Adrenal gland (tissue), 5 donors: ENCODE results near the gene ZSWIM6.

Experiments
- POLR2A ChIP-seq, 2 donors: fragments of 450-650 bp; IDR thresholded peaks; one replicate each; pipeline ENCODE4 v1.6.1; 2017; ENCODE audit warnings: antibody characterized with exemption in 2 of 2, mild to moderate bottlenecking in 2 of 2, moderate library complexity in 1 of 2
- TF ChIP-seq, protein P1 (sequence below), 6 experiments: fragments of 450-650 bp in 4 of 6; fragments of 200-600 bp in 2 of 6; sonication (generic) in 1 of 6; IDR thresholded peaks; 1 replicate in 5 of 6; 2 replicates in 1 of 6; pipeline versions ENCODE4 v1.5.1 to v1.8.0; 2016 to 2021; ENCODE audit warnings: antibody characterized with exemption in 6 of 6, mild to moderate bottlenecking in 2 of 6, moderate library complexity in 1 of 6
- donor health status: DM: no; HTN: no; CAD: no.

DNA sequence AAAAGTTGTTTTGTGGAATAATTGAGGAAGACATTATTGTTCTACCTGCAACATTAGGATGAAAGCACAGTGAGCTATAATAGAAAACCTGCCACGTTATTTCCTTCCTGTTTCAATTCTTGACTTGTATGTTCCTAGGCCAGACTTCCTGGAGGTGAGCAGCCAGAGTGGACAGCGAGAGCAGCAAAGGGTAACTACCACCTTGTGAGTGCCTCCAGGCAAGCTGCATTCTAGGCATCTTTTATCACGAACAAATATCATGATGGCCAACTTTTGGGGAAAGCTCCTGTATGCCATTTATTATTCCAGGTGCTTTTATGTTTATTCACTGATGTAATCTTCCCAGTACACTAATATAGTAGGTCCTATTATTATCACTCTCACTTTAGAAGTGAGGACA is 34.0 kb upstream of the ZSWIM6 start:
- TF ChIP-seq POLR2A (IDR thresholded peaks at IDR 0.05): no peak
- TF ChIP-seq, protein P1, sequence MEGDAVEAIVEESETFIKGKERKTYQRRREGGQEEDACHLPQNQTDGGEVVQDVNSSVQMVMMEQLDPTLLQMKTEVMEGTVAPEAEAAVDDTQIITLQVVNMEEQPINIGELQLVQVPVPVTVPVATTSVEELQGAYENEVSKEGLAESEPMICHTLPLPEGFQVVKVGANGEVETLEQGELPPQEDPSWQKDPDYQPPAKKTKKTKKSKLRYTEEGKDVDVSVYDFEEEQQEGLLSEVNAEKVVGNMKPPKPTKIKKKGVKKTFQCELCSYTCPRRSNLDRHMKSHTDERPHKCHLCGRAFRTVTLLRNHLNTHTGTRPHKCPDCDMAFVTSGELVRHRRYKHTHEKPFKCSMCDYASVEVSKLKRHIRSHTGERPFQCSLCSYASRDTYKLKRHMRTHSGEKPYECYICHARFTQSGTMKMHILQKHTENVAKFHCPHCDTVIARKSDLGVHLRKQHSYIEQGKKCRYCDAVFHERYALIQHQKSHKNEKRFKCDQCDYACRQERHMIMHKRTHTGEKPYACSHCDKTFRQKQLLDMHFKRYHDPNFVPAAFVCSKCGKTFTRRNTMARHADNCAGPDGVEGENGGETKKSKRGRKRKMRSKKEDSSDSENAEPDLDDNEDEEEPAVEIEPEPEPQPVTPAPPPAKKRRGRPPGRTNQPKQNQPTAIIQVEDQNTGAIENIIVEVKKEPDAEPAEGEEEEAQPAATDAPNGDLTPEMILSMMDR (IDR thresholded peaks at IDR 0.05): no peak
